ENCODE data around the gene CETP.

CETP gene

DNA sequence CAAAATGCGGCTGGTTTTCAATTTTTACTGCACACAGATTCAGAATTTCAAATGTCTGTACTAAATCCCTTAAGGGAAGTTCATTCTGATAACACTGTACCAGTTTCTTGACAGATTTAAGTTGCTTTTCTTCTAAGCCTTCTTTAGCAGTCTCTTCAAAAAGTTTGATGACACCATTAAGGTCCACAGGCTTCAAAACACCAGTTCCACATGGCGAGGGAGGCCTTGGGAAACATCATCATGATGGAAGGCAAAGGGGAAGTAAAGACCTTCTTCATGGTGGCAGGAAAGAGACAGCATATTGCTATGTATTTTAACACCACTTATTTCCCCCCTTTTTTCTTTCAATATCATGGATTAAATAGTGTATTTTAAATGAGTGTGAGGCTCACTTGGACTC is 52.2 kb downstream of the CETP start:
- FAIRE-seq: no peak
- TF ChIP-seq POLR2A (IDR thresholded peaks at IDR 0.05; ENCODE audit: low read depth, low read length): no peak
- DNase-seq (ENCODE audit: insufficient read length, low spot score): no peak

- DNase-seq (ENCODE audit: insufficient read length, low spot score): no peak
- no peak for FAIRE-seq
- no peak for TF ChIP-seq POLR2A (IDR thresholded peaks at IDR 0.05; ENCODE audit: low read depth, low read length)
Observed at GRCh38 chr16:57016301-57016700, 54.6 kb downstream of the CETP start.

- no peak for DNase-seq (ENCODE audit: insufficient read length, low spot score)
- TF ChIP-seq POLR2A (IDR thresholded peaks at IDR 0.05; ENCODE audit: low read depth, low read length): no peak
- no peak for FAIRE-seq
Observed at GRCh38 chr16:57016831-57017230, 55.1 kb downstream of the CETP start.

DNA sequence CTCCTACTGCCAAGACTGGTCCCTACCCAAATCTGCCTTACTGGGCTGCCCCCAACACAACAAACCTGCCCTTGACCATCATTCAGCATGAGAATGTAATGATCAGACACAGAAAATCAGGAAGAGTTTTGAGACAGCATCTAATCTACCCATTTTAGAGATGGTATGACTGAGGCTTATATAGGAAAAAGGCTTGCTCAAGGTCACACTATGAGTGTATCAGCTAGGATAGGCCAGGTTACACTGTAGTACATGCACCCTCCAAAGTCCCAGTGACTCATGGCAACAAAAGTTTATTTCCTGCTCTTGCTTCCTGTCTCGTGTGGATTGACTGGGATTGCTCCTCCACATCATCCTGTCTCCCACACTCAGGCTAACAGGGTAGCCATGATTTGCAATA is 55.5 kb downstream of the CETP start:
- FAIRE-seq (no peak), DNase-seq (ENCODE audit: insufficient read length, low spot score) (no peak)
- no peak for TF ChIP-seq POLR2A (IDR thresholded peaks at IDR 0.05; ENCODE audit: low read depth, low read length)

DNA sequence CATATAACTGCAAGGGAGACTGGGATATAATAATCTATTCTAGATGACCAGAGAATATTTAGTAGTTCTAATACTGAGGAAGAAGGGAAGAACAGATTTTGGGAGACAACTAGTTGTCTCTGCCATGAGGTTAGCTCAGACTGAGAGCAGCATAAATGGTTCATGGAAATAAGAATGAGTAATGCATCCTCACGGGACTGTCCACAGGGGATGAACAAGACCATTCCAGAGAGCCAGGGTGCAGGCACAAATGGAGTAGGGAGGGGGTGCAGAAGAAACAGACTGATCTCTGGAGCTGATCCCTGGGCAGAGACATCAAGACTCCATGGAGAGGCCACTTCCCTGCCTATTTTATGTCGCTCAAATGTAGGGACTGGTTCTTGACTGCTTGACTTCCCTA is 58.0 kb downstream of the CETP start:
- no peak for FAIRE-seq
- DNase-seq (ENCODE audit: insufficient read length, low spot score): no peak
- no peak for TF ChIP-seq POLR2A (IDR thresholded peaks at IDR 0.05; ENCODE audit: low read depth, low read length)

GRCh38 chr16:57020651-57021050 is 58.9 kb downstream of the CETP start:
- FAIRE-seq (no peak), DNase-seq (ENCODE audit: insufficient read length, low spot score) (no peak)
- TF ChIP-seq POLR2A (IDR thresholded peaks at IDR 0.05; ENCODE audit: low read depth, low read length): no peak

- no peak for TF ChIP-seq POLR2A (IDR thresholded peaks at IDR 0.05; ENCODE audit: low read depth, low read length)
- FAIRE-seq: no peak
- no peak for DNase-seq (ENCODE audit: insufficient read length, low spot score)
Observed at GRCh38 chr16:57021757-57022156, 60.0 kb downstream of the CETP start.

DNA sequence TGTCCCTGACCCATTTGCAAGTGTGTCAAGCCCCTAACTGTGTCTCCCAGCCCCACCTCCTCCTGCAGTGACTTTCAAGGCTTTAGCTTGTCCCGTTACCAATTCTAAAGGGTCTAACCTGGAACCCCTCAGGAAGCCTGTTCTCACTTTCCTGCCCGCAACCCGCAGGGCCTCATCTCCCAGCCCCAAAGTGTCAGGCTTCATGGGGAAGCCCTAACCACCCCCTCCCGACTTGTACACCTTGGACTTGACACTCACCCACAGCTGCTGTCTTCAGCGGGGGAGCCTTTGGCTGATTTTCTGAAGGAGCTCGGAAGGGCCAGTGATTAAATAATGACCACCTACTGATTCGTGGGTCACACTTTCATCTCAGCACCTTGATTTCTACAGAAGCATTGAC is 60.7 kb downstream of the CETP start:
- no peak for TF ChIP-seq POLR2A (IDR thresholded peaks at IDR 0.05; ENCODE audit: low read depth, low read length)
- DNase-seq (ENCODE audit: insufficient read length, low spot score): no peak
- no peak for FAIRE-seq

GRCh38 chr16:57023541-57024249 is 61.9 kb downstream of the CETP start:
- DNase-seq (ENCODE audit: insufficient read length, low spot score) (no peak), FAIRE-seq (no peak)
- no peak for TF ChIP-seq POLR2A (IDR thresholded peaks at IDR 0.05; ENCODE audit: low read depth, low read length)

DNA sequence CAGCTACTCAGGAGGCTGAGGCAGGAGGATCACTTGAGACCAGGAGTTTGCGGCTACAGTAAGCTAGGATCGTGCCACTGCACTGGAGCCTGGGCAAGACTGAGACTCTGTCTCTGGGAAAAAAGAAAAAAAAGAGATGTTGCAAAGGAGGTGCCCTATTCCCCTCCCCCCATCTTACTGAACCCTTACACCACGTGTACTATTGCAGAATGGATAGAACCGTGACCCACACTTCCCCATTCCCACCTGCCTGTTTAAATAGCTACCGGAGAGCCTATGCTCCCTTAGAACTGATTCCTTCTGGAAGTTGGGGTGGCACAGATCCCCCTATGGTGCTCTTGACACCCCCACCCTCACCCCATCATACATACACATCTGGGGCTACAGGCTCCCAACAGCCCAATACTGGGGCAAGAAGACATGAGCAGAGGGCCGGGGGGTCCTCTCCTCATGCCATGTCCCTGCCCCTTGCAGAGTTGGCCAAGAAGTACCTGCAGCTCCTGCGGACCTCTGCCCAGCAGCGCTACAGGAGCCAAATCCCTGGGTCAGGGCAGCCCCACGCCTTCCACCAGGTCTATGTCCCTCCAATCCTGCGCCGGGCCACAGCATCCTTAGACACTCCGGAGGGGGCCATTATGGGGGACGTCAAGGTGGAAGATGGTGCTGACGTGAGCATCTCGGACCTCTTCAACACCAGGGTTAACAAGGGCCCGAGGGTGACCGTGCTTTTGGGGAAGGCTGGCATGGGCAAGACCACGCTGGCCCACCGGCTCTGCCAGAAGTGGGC is 63.3 kb downstream of the CETP start:
- no peak for TF ChIP-seq POLR2A (IDR thresholded peaks at IDR 0.05; ENCODE audit: low read depth, low read length)
- FAIRE-seq (no peak), DNase-seq (ENCODE audit: insufficient read length, low spot score) (no peak)

GRCh38 chr16:57025941-57026777 is 64.4 kb downstream of the CETP start:
- FAIRE-seq: no peak
- no peak for DNase-seq (ENCODE audit: insufficient read length, low spot score)
- TF ChIP-seq POLR2A (IDR thresholded peaks at IDR 0.05; ENCODE audit: low read depth, low read length): no peak

DNA sequence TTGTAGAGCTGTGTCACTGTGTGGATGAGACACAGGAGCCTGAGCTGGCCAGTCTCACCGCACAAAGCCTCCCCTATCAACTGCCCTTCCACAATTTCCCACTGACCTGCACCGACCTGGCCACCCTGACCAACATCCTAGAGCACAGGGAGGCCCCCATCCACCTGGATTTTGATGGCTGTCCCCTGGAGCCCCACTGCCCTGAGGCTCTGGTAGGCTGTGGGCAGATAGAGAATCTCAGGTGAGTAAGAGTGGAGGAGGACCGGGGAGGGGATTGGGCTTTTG is 65.0 kb downstream of the CETP start:
- DNase-seq (ENCODE audit: insufficient read length, low spot score): no peak
- no peak for TF ChIP-seq POLR2A (IDR thresholded peaks at IDR 0.05; ENCODE audit: low read depth, low read length)
- FAIRE-seq: no peak

DNA sequence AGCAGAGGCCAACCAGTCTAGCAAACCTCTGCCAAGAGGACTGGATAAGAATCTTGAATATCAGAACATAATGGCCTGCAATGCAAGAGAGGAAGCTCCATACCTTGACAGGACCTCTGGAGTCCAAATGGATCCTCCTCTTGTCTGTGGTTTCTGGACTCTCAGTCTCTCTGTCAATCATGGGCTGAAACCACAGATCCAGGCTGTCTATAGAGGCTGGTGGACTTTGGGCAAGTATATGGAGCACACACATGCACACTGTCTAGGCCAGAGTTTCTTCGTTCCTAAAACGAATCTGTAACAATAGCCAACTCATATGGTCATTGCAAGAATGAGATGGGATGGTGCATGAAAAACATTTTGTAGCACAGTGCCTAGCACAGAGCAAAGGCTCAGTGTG is 65.3 kb downstream of the CETP start:
- FAIRE-seq: no peak
- no peak for DNase-seq (ENCODE audit: insufficient read length, low spot score)
- no peak for TF ChIP-seq POLR2A (IDR thresholded peaks at IDR 0.05; ENCODE audit: low read depth, low read length)

DNA sequence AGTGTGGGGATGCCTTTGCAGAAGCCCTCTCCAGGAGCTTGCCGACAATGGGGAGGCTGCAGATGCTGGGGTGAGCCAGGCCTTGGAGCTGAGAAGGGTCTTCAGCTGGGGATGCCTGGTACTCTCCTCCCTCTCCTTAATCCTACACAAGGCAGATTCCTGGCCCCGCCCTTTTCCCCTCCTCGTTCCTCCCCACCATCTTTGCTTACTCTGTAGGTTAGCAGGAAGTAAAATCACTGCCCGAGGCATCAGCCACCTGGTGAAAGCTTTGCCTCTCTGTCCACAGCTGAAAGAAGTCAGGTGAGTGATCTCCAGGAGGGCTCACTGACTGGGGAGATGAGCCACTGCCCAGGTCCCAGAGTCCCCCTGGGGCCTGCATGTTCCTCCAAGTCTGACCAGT is 66.3 kb downstream of the CETP start:
- FAIRE-seq: no peak
- DNase-seq (ENCODE audit: insufficient read length, low spot score): no peak
- TF ChIP-seq POLR2A (IDR thresholded peaks at IDR 0.05; ENCODE audit: low read depth, low read length): no peak
